Karpas-422 (cell line): Measurements from ENCODE around the gene TRIB2. TPM values are rescaled to one million over a fixed set of nuclear protein-coding genes. Genes with fewer than 3 reads are reported as not detected.

Source experiments
- DNase-seq: peaks from one replicate; pipeline ENCODE4 v3.0.0-alpha.2; 2015
- H2AFZ ChIP-seq: fragments of 200-600 bp; sonication (generic); 2 replicates; pipeline ENCODE4 v1.6.1; 2014; ENCODE audit warnings: antibody characterized with exemption, low read length, mixed read lengths
- H3K27ac ChIP-seq: fragments of 200-600 bp; sonication (generic); 2 replicates; pipeline ENCODE4 v1.5.1; 2014; ENCODE audit warnings: mild to moderate bottlenecking, low read length, moderate library complexity
- H3K27me3 ChIP-seq: fragments of 200-600 bp; sonication (generic); 2 replicates; pipeline ENCODE4 v1.6.1; 2014; ENCODE audit warnings: low read length, mixed read lengths
- H3K36me3 ChIP-seq: fragments of 200-600 bp; sonication (generic); 2 replicates; pipeline ENCODE4 v1.6.1; 2014; ENCODE audit warnings: low read length, mixed read lengths; ENCODE audit not compliant: insufficient read depth
- H3K4me1 ChIP-seq: fragments of 200-600 bp; sonication (generic); 2 replicates; pipeline ENCODE4 v1.6.1; 2014; ENCODE audit warnings: mild to moderate bottlenecking, low read length, mixed read lengths
- H3K4me2 ChIP-seq: fragments of 200-600 bp; sonication (generic); 2 replicates; pipeline ENCODE4 v1.6.1; 2014; ENCODE audit warnings: low read length, low read depth, mild to moderate bottlenecking; ENCODE audit not compliant: poor library complexity, severe bottlenecking
- H3K4me3 ChIP-seq: fragments of 200-600 bp; sonication (generic); 2 replicates; pipeline ENCODE4 v1.5.1; 2014; ENCODE audit warnings: mild to moderate bottlenecking, antibody characterized with exemption, low read length, mixed read lengths
- H3K79me2 ChIP-seq: fragments of 200-600 bp; sonication (generic); 2 replicates; pipeline ENCODE4 v1.6.1; 2014; ENCODE audit warnings: mild to moderate bottlenecking, low read length, mixed read lengths
- H3K9ac ChIP-seq: fragments of 200-600 bp; sonication (generic); 2 replicates; pipeline ENCODE4 v1.6.0; 2014; ENCODE audit warnings: low read length
- H3K9me2 ChIP-seq: fragments of 200-600 bp; sonication (generic), shearing (Covaris generic); replicated peaks from 2 replicates; pipeline ENCODE4 v1.6.0; 2014; ENCODE audit warnings: mild to moderate bottlenecking, low read length, moderate library complexity; ENCODE audit not compliant: insufficient read depth
- H3K9me3 ChIP-seq: fragments of 300-700, 200-600 bp; sonication (generic); 2 replicates; pipeline ENCODE4 v1.6.1; 2014; ENCODE audit warnings: low read length, mixed read lengths
- H4K20me1 ChIP-seq: fragments of 200-600 bp; sonication (generic); 2 replicates; pipeline ENCODE4 v1.6.1; 2014; ENCODE audit warnings: mild to moderate bottlenecking, antibody characterized with exemption, low read length, low read depth; ENCODE audit not compliant: insufficient read depth
- total RNA-seq: library from RNA; depleted of rRNA; stranded (reverse); fragments of >200 nt; shearing (Covaris generic); gene quantifications from 2 replicates; pipeline ENCODE4 v1.2.3, GENCODE V29; 2014; ENCODE audit warnings: low replicate concordance

Gene TRIB2
- total RNA-seq, 1 experiment from 2014 or later: 188 TPM

- Histone ChIP-seq H3K9me3 (no peaks in the 10 kb centered on the region), H3K27ac (peak overlapping the region; percentile 83), H3K4me2 (peak overlapping the region; percentile 84), H3K4me1 (peaks cover 63% of the 10 kb centered on the region), H2AFZ (no peak overlapping the region), H4K20me1 (peaks cover 40% of the 10 kb centered on the region), H3K27me3 (no peaks in the 10 kb centered on the region), H3K79me2 (peaks cover 78% of the 10 kb centered on the region), H3K36me3 (peaks cover 26% of the 10 kb centered on the region), H3K4me3 (peak overlapping the region; percentile 78), H3K9ac (peak overlapping the region; percentile 82), H3K9me2 (no peaks in the 10 kb centered on the region)
- peak; percentile 58 for DNase-seq
These were observed 2.9 kb downstream of the TRIB2 start for GRCh38 chr2:12719400-12720277.

GRCh38 chr2:12720278-12720620, 3.5 kb downstream of the TRIB2 start:
- no peaks in the 10 kb centered on the region for H3K27me3 ChIP-seq

GRCh38 chr2:12720754-12721378, 4.1 kb downstream of the TRIB2 start:
- no peak for DNase-seq
- Histone ChIP-seq H3K4me1 (peaks cover 67% of the 10 kb centered on the region), H2AFZ (no peak overlapping the region), H3K79me2 (peaks cover 90% of the 10 kb centered on the region), H3K27me3 (no peaks in the 10 kb centered on the region), H3K4me2 (peak overlapping the region; percentile 84), H3K9me3 (no peaks in the 10 kb centered on the region), H3K36me3 (peaks cover 39% of the 10 kb centered on the region), H3K27ac (peak overlapping the region; percentile 83), H3K9ac (peak overlapping the region; percentile 82), H3K9me2 (no peaks in the 10 kb centered on the region), H3K4me3 (peak overlapping the region; percentile 78), H4K20me1 (peaks cover 52% of the 10 kb centered on the region)

More at GRCh38 chr2:12720278-12720620, 3.5 kb downstream of the TRIB2 start:
- H3K36me3 ChIP-seq: peaks cover 32% of the 10 kb centered on the region
- H3K9ac ChIP-seq: peak overlapping the region; percentile 82
- H4K20me1 ChIP-seq: peaks cover 46% of the 10 kb centered on the region
- H3K79me2 ChIP-seq: peaks cover 84% of the 10 kb centered on the region
- peak overlapping the region; percentile 78 for H3K4me3 ChIP-seq
- no peaks in the 10 kb centered on the region for H3K9me2 ChIP-seq
- H2AFZ ChIP-seq: no peak overlapping the region
- no peaks in the 10 kb centered on the region for H3K9me3 ChIP-seq
- H3K4me1 ChIP-seq: peaks cover 67% of the 10 kb centered on the region
- H3K27ac ChIP-seq: peak overlapping the region; percentile 83
- peak overlapping the region; percentile 84 for H3K4me2 ChIP-seq
- peak; percentile 64 for DNase-seq

- H3K9me3 ChIP-seq: no peaks in the 10 kb centered on the region
- H2AFZ ChIP-seq: no peak overlapping the region
- no peak for DNase-seq
- H3K27ac ChIP-seq: peak overlapping the region; percentile 83
- no peaks in the 10 kb centered on the region for H3K9me2 ChIP-seq
- H3K4me3 ChIP-seq: peak overlapping the region; percentile 78
- peak overlapping the region; percentile 82 for H3K9ac ChIP-seq
- peak overlapping the region; percentile 84 for H3K4me2 ChIP-seq
- H3K36me3 ChIP-seq: peaks cover 48% of the 10 kb centered on the region
- H3K27me3 ChIP-seq: no peaks in the 10 kb centered on the region
- H4K20me1 ChIP-seq: peaks cover 61% of the 10 kb centered on the region
- peaks cover 100% of the 10 kb centered on the region for H3K79me2 ChIP-seq
- peaks cover 68% of the 10 kb centered on the region for H3K4me1 ChIP-seq
These were observed 5.1 kb downstream of the TRIB2 start for GRCh38 chr2:12721566-12722446.

- Histone ChIP-seq H3K4me2 (peak overlapping the region; percentile 84), H3K27me3 (no peaks in the 10 kb centered on the region), H4K20me1 (peaks cover 70% of the 10 kb centered on the region), H3K9me3 (no peaks in the 10 kb centered on the region), H3K79me2 (peaks cover 100% of the 10 kb centered on the region), H3K4me3 (no peak overlapping the region), H3K9ac (no peak overlapping the region), H3K36me3 (peaks cover 56% of the 10 kb centered on the region), H3K4me1 (peaks cover 77% of the 10 kb centered on the region), H3K27ac (no peak overlapping the region), H2AFZ (no peak overlapping the region), H3K9me2 (no peaks in the 10 kb centered on the region)
- no peak for DNase-seq
These were observed 5.9 kb downstream of the TRIB2 start for GRCh38 chr2:12722447-12723316.

- H2AFZ ChIP-seq: no peak overlapping the region
- H3K79me2 ChIP-seq: peaks cover 100% of the 10 kb centered on the region
- H3K27me3 ChIP-seq: no peaks in the 10 kb centered on the region
- H3K4me1 ChIP-seq: peaks cover 84% of the 10 kb centered on the region
- H3K9ac ChIP-seq: no peak overlapping the region
- no peaks in the 10 kb centered on the region for H3K9me2 ChIP-seq
- no peaks in the 10 kb centered on the region for H3K9me3 ChIP-seq
- peaks cover 63% of the 10 kb centered on the region for H3K36me3 ChIP-seq
- H3K4me2 ChIP-seq: no peak overlapping the region
- no peak overlapping the region for H3K4me3 ChIP-seq
- H3K27ac ChIP-seq: no peak overlapping the region
- H4K20me1 ChIP-seq: peaks cover 76% of the 10 kb centered on the region
- no peak for DNase-seq
These were observed 7.2 kb downstream of the TRIB2 start for GRCh38 chr2:12723736-12724463.
